ENCODE results near the gene MIS18A. TPM values are rescaled to one million over a fixed set of nuclear protein-coding genes. Genes with fewer than 3 reads are reported as not detected.

The MIS18A gene
- total RNA-seq, 4 donors from 2014 or later: 4.3 to 13.7 (median 8.9) TPM

DNA sequence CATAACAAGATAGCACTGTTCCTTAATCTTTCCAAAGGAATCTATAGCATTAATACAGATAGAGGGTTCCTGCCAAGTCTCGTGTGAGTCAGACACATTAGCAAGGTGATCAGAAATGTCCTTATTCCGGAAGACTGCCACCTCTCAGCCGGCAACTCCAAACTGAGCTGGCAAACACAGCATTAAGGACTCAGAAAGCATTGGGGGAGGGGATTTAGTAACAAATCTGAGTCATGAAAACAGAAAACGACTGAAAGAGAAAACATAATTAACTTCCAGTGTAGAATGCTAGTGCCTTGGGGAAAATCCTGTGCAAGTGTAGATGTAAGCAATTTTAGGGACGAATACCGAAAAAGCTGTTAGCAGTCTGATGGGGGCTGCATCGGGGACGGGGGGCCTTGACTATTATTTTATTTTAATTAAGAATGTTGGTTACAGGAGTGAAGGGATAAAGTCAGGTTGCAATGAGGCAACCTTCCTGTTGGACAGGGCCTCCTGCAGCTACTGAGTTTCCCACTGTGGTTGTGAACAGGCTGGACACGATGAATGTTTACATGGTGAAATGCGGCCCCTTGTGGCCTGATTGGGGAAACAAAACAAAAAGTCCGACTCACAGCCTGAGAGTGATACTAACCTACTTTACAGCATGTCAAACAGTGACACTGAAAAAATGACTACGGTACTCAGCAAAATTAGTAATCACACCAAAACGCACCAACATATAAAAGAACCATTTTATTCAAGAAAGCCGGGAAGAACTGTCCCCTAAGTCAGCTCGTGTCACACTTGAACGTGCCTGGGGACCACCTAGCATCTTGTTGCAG is 20.7 kb downstream of the MIS18A start:
- no peaks in the 10 kb centered on the region for H3K36me3 ChIP-seq
- intact Hi-C loops (cut with DNase I): loop anchor here (5.0 kb wide), 1 partner anchor 391 kb away; no protein-coding TSS in a partner anchor
- H3K9me3 ChIP-seq: no peaks in the 10 kb centered on the region
- 27 to 31% methylated on average over 15 to 16 of the region's 16 CpGs for WGBS, 2 donors
- no peak overlapping the region for H3K27ac ChIP-seq
- no peak overlapping the region for H3K4me3 ChIP-seq
- DNase-seq: no peak
- peaks cover 0 to 25% (median 4%) of the 10 kb centered on the region in 3 donors for H3K4me1 ChIP-seq
- peaks cover 0 to 3% (median 0%) of the 10 kb centered on the region in 4 donors for H3K27me3 ChIP-seq
- TF ChIP-seq, protein P1, sequence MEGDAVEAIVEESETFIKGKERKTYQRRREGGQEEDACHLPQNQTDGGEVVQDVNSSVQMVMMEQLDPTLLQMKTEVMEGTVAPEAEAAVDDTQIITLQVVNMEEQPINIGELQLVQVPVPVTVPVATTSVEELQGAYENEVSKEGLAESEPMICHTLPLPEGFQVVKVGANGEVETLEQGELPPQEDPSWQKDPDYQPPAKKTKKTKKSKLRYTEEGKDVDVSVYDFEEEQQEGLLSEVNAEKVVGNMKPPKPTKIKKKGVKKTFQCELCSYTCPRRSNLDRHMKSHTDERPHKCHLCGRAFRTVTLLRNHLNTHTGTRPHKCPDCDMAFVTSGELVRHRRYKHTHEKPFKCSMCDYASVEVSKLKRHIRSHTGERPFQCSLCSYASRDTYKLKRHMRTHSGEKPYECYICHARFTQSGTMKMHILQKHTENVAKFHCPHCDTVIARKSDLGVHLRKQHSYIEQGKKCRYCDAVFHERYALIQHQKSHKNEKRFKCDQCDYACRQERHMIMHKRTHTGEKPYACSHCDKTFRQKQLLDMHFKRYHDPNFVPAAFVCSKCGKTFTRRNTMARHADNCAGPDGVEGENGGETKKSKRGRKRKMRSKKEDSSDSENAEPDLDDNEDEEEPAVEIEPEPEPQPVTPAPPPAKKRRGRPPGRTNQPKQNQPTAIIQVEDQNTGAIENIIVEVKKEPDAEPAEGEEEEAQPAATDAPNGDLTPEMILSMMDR (IDR thresholded peaks at IDR 0.05): peak; percentile 39 to 84 (median 74)
- no peak for TF ChIP-seq POLR2A (IDR thresholded peaks at IDR 0.05)

DNA sequence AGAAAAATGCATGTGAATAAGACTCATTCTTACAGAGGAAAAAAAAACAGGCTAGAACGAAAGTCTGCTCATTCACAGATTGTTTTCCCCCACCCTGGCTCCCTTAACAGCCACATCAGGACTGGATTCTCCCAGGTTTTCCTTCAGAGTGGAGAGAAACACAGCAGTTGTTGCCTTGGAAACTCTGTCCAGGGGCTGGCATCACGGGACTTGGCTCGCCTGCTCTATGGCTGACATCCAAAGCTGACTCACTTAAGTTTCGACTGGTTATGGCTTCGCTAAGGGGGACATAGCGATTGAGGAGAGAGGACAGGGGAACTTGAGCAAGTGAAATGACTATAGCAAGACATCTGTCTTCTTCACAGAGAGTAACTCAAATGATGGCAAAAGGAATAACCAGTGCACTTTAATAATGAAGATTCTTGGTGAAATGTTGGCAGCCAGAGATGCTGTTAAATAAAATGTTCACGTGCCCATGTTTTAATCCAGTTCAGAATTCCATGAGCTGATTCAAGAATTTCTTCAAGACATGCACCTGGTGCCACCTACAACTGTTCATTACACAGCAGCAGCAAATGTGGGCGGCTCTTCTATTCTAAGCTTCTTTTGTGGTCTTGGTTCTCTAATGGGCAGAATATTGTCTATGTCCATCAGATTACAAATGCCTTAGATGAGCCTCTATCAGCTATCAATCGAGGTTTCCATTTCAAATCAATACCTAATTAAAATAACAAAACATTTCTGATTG is 21.8 kb downstream of the MIS18A start:
- H3K4me1 ChIP-seq: peaks cover 4 to 25% (median 4%) of the 10 kb centered on the region in 3 donors
- no peak for DNase-seq
- H3K36me3 ChIP-seq: no peaks in the 10 kb centered on the region
- intact Hi-C loops (cut with DNase I): loop anchor here (5.0 kb wide), 1 partner anchor 390 kb away; no protein-coding TSS in a partner anchor
- peaks cover 0 to 7% (median 0%) of the 10 kb centered on the region in 4 donors for H3K27me3 ChIP-seq
- WGBS, 2 donors: 21 to 28% methylated on average over 9 of the region's 9 CpGs
- H3K27ac ChIP-seq: peak overlapping the region in 1 of 4 donors; percentile 30
- TF ChIP-seq, protein P1 (IDR thresholded peaks at IDR 0.05): no peak
- TF ChIP-seq POLR2A (IDR thresholded peaks at IDR 0.05): no peak
- H3K9me3 ChIP-seq: no peaks in the 10 kb centered on the region
- peak overlapping the region in 1 of 4 donors; percentile 16 for H3K4me3 ChIP-seq

DNA sequence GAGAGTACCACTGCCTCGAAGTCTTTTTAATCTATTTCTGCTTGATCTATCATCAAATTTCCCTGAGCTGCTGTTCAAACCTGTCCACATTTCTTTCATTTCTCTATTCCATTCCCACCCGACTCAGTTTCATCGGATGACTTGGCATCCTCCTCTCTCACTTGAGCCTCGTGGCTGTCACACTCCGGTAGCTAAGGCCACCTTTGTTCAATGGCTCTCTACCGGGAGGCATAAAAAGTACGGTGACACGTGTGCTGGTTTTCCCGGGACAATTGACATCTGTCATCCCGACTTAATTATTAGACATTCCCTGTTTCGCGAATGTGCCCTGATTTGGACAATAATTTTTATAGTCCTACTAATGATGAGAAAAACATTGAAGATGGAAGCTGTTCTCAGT is 22.6 kb downstream of the MIS18A start:
- H3K27me3 ChIP-seq: peaks cover 0 to 7% (median 0%) of the 10 kb centered on the region in 4 donors
- H3K4me1 ChIP-seq: peaks cover 4 to 25% (median 4%) of the 10 kb centered on the region in 3 donors
- DNase-seq: no peak
- H3K4me3 ChIP-seq: no peak overlapping the region
- peak overlapping the region in 1 of 4 donors; percentile 30 for H3K27ac ChIP-seq
- TF ChIP-seq POLR2A (IDR thresholded peaks at IDR 0.05): no peak
- TF ChIP-seq, protein P1 (IDR thresholded peaks at IDR 0.05): no peak
- no peaks in the 10 kb centered on the region for H3K9me3 ChIP-seq
- no peaks in the 10 kb centered on the region for H3K36me3 ChIP-seq
- 72 to 74% methylated on average over 12 of the region's 12 CpGs for WGBS, 2 donors
- intact Hi-C loops (cut with DNase I): loop anchor here (5.0 kb wide), 1 partner anchor 389 kb away; no protein-coding TSS in a partner anchor

DNA sequence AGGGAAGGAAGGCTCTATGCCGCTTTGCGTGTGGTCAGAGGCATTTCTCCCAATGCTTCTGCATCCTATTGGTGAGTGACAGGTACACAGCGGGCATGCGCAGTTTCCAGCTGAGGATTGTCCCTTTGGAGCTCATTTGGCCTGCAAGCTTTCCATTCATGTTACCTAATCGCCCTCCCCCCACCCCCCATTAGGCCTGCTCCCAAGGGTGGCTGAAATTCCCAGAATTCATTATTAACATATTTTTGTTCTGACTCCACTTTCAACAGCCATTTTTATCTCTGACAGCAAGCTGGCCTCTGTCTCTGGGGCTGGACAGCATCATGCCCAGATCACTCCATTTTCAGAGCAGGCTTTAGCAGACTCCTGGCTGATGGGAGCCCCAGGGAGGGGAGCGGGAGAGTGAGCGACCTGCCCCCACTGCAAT is 25.6 kb downstream of the MIS18A start:
- Histone ChIP-seq H3K4me1 (peaks cover 4 to 21% (median 4%) of the 10 kb centered on the region in 3 donors), H3K4me3 (no peak overlapping the region), H3K27ac (no peak overlapping the region), H3K27me3 (peaks cover 0 to 32% (median 0%) of the 10 kb centered on the region in 4 donors), H3K36me3 (no peaks in the 10 kb centered on the region), H3K9me3 (no peaks in the 10 kb centered on the region)
- WGBS, 2 donors: 80 to 89% methylated on average over 4 to 7 of the region's 7 CpGs
- no peak for DNase-seq
- intact Hi-C loops (cut with DNase I): no loop called here
- no peak for TF ChIP-seq POLR2A (IDR thresholded peaks at IDR 0.05)
- TF ChIP-seq, protein P1 (IDR thresholded peaks at IDR 0.05): no peak
